Measurements from ENCODE around the gene DNAI2. TPM values are rescaled to one million over a fixed set of nuclear protein-coding genes. Genes with fewer than 3 reads are reported as not detected.

The DNAI2 gene
- total RNA-seq, 1 experiment from 2014 or later, result 0.26 TPM

- ChIA-PET CTCF (interaction anchor here (0.9 to 8.3 kb wide), 5 partner anchors 13 to 85 kb away, joined by 3 to 112 read pairs (median 33); partner anchors contain the start of genes GPR142 and TTYH2), POLR2A (no interaction called here)
- DNase-seq (ENCODE audit: low spot score) (no peak), ATAC-seq (no peak)
- H3K4me1 Mint-ChIP-seq, result no peaks in the 10 kb centered on the region
- no peak overlapping the region for H3K27ac Mint-ChIP-seq
- TF ChIP-seq USF2 (CRISPR knock-in tag; IDR thresholded peaks at IDR 0.05), result no peak
- no peak for TF ChIP-seq AFF4 (CRISPR knock-in tag; IDR thresholded peaks at IDR 0.05; ENCODE audit: borderline replicate concordance)
- no peak for TF ChIP-seq ZNF219 (CRISPR knock-in tag; IDR thresholded peaks at IDR 0.05; ENCODE audit: borderline replicate concordance)
- no peak for TF ChIP-seq NR1H2 (CRISPR knock-in tag; IDR thresholded peaks at IDR 0.05)
- TF ChIP-seq ZBTB43 (CRISPR knock-in tag; IDR thresholded peaks at IDR 0.05), result no peak
- no peak for TF ChIP-seq EMX1 (CRISPR knock-in tag; IDR thresholded peaks at IDR 0.05)
- no peak for TF ChIP-seq NFYB (CRISPR knock-in tag; conservative IDR thresholded peaks at IDR 0.05; ENCODE audit: low read depth)
- TF ChIP-seq ZNF263 (CRISPR knock-in tag; IDR thresholded peaks at IDR 0.05; ENCODE audit: low read depth), result no peak
- TF ChIP-seq E2F1 (CRISPR knock-in tag; IDR thresholded peaks at IDR 0.05), result no peak
- no peak for TF ChIP-seq PRRX2 (CRISPR knock-in tag; IDR thresholded peaks at IDR 0.05)
- TF ChIP-seq TEAD1 (CRISPR knock-in tag; IDR thresholded peaks at IDR 0.05), result no peak
- TF ChIP-seq MXD4 (CRISPR knock-in tag; IDR thresholded peaks at IDR 0.05; ENCODE audit: borderline replicate concordance), result no peak
- no peak for TF ChIP-seq CREM (CRISPR knock-in tag; IDR thresholded peaks at IDR 0.05)
- TF ChIP-seq, protein P1, sequence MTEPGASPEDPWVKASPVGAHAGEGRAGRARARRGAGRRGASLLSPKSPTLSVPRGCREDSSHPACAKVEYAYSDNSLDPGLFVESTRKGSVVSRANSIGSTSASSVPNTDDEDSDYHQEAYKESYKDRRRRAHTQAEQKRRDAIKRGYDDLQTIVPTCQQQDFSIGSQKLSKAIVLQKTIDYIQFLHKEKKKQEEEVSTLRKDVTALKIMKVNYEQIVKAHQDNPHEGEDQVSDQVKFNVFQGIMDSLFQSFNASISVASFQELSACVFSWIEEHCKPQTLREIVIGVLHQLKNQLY (CRISPR knock-in tag; IDR thresholded peaks at IDR 0.05), result no peak
- TF ChIP-seq IRF2 (CRISPR knock-in tag; IDR thresholded peaks at IDR 0.05; ENCODE audit: borderline replicate concordance, low read depth), result no peak
- TF ChIP-seq NFATC4 (CRISPR knock-in tag; IDR thresholded peaks at IDR 0.05), result no peak
- TF ChIP-seq FOXJ3 (CRISPR knock-in tag; IDR thresholded peaks at IDR 0.05; ENCODE audit: borderline replicate concordance), result no peak
- TF ChIP-seq FOXP1 (CRISPR knock-in tag; IDR thresholded peaks at IDR 0.05; ENCODE audit: borderline replicate concordance), result no peak
- TF ChIP-seq MYBL2 (CRISPR knock-in tag; IDR thresholded peaks at IDR 0.05), result no peak
- TF ChIP-seq TEAD4 (CRISPR knock-in tag; IDR thresholded peaks at IDR 0.05), result no peak
- peaks cover 2% of the 10 kb centered on the region; the same call in 1 of the 2 replicates for H3K27me3 Mint-ChIP-seq (ENCODE audit: low read depth)
- no peak overlapping the region for H3K4me3 Mint-ChIP-seq
- no peaks in the 10 kb centered on the region for H3K36me3 Mint-ChIP-seq
- peaks cover 4% of the 10 kb centered on the region for H3K9me3 Mint-ChIP-seq
These were observed 23.9 kb downstream of the DNAI2 start for GRCh38 chr17:74297941-74298340.

Measured in WTC11 (cell line).